ENCODE results near the gene ORM2. TPM values are rescaled to one million over a fixed set of nuclear protein-coding genes. Genes with fewer than 3 reads are reported as not detected.

The ORM2 gene
- polyA plus RNA-seq, 1 of the 3 experiments (the other 2 are of a cell fraction): not detected

- Histone ChIP-seq H3K27ac (ENCODE audit: low read depth in 2 of 2, low read length in 1 of 2) (no peak overlapping the region), H2AFZ (ENCODE audit: low read depth) (no peak overlapping the region), H3K9me3 (no peaks in the 10 kb centered on the region), H3K36me3 (replicated peaks in 1 of 2; ENCODE audit: control insufficient read depth in 1 of 2, insufficient read depth in 2 of 2, low read length in 1 of 2) (peaks cover 0 to 3% of the 10 kb centered on the region in 2 experiments), H3K9ac (no peak overlapping the region), H3F3A (replicated peaks; ENCODE audit: insufficient read depth) (no peaks in the 10 kb centered on the region), H3K9me2 (no peaks in the 10 kb centered on the region), H3K27me3 (ENCODE audit: insufficient read depth) (no peaks in the 10 kb centered on the region), H3K79me2 (ENCODE audit: insufficient read depth) (no peaks in the 10 kb centered on the region), H3K4me3 (ENCODE audit: low read depth in 2 of 2, low read length in 1 of 2) (no peak overlapping the region), H3K4me2 (no peak overlapping the region), H3K4me1 (ENCODE audit: control insufficient read depth in 1 of 2, insufficient read depth in 2 of 2, low read depth in 1 of 2, low read length in 1 of 2) (no peaks in the 10 kb centered on the region), H4K20me1 (ENCODE audit: insufficient read depth) (no peaks in the 10 kb centered on the region)
- CTCF ChIA-PET: no interaction called here
- TF ChIP-seq POLR2AphosphoS5 (IDR thresholded peaks at IDR 0.05; ENCODE audit: low read depth, low read length): no peak
- no peak for TF ChIP-seq NFIC (IDR thresholded peaks at IDR 0.05; ENCODE audit: borderline replicate concordance)
- TF ChIP-seq MEF2A (IDR thresholded peaks at IDR 0.05; ENCODE audit: borderline replicate concordance, low read depth): no peak
- no peak for TF ChIP-seq NRF1 (IDR thresholded peaks at IDR 0.05; ENCODE audit: low read depth, low read length)
- TF ChIP-seq RCOR1 (IDR thresholded peaks at IDR 0.05; ENCODE audit: low read length): no peak
- TF ChIP-seq, protein P1, sequence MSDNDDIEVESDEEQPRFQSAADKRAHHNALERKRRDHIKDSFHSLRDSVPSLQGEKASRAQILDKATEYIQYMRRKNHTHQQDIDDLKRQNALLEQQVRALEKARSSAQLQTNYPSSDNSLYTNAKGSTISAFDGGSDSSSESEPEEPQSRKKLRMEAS (IDR thresholded peaks at IDR 0.05; ENCODE audit: low read depth): no peak
- no peak for TF ChIP-seq RFX5 (IDR thresholded peaks at IDR 0.05; ENCODE audit: low read length)
- TF ChIP-seq FOSL2 (IDR thresholded peaks at IDR 0.05; ENCODE audit: borderline replicate concordance, low read depth): no peak
- POLR2A ChIA-PET: no interaction called here
- no peak for DNase-seq
- WGBS (ENCODE audit: low lambda C conversion rate): 95% methylated on average over 28 of the region's 28 CpGs
These were observed 17.8 kb upstream of the ORM2 start for GRCh38 chr9:114311571-114312512.

GRCh38 chr9:114312513-114312875, 17.2 kb upstream of the ORM2 start:
- H3F3A ChIP-seq (replicated peaks; ENCODE audit: insufficient read depth): no peaks in the 10 kb centered on the region
- DNase-seq: no peak
- H2AFZ ChIP-seq (ENCODE audit: low read depth): no peak overlapping the region
- TF ChIP-seq, protein P2, sequence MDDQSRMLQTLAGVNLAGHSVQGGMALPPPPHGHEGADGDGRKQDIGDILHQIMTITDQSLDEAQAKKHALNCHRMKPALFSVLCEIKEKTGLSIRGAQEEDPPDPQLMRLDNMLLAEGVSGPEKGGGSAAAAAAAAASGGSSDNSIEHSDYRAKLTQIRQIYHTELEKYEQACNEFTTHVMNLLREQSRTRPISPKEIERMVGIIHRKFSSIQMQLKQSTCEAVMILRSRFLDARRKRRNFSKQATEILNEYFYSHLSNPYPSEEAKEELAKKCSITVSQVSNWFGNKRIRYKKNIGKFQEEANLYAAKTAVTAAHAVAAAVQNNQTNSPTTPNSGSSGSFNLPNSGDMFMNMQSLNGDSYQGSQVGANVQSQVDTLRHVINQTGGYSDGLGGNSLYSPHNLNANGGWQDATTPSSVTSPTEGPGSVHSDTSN (IDR thresholded peaks at IDR 0.05): no peak
- TF ChIP-seq TCF12 (IDR thresholded peaks at IDR 0.05) (no peak), TAF1 (IDR thresholded peaks at IDR 0.05; ENCODE audit: borderline replicate concordance, low read depth, low read length) (no peak), SIN3A (IDR thresholded peaks at IDR 0.05; ENCODE audit: borderline replicate concordance, low read depth, low read length) (no peak), USF1 (IDR thresholded peaks at IDR 0.05; ENCODE audit: borderline replicate concordance, low read depth) (no peak), NFIC (IDR thresholded peaks at IDR 0.05; ENCODE audit: borderline replicate concordance) (no peak), FOXM1 (IDR thresholded peaks at IDR 0.05; ENCODE audit: low read depth) (no peak), MXI1 (IDR thresholded peaks at IDR 0.05; ENCODE audit: low read depth, low read length) (no peak), NRF1 (IDR thresholded peaks at IDR 0.05; ENCODE audit: low read depth, low read length) (no peak), USF2 (IDR thresholded peaks at IDR 0.05; ENCODE audit: borderline replicate concordance, low read depth, low read length) (no peak), MEF2A (IDR thresholded peaks at IDR 0.05; ENCODE audit: borderline replicate concordance, low read depth) (no peak)
- H3K79me2 ChIP-seq (ENCODE audit: insufficient read depth): no peaks in the 10 kb centered on the region
- no peak overlapping the region for H3K9ac ChIP-seq
- peaks cover 0 to 3% of the 10 kb centered on the region in 2 experiments for H3K36me3 ChIP-seq (replicated peaks in 1 of 2; ENCODE audit: control insufficient read depth in 1 of 2, insufficient read depth in 2 of 2, low read length in 1 of 2)
- POLR2A ChIA-PET: no interaction called here
- no peaks in the 10 kb centered on the region for H3K9me3 ChIP-seq
- no peaks in the 10 kb centered on the region for H3K9me2 ChIP-seq
- WGBS (ENCODE audit: low lambda C conversion rate): 96% methylated on average over 8 of the region's 8 CpGs
- H3K4me1 ChIP-seq (ENCODE audit: control insufficient read depth in 1 of 2, insufficient read depth in 2 of 2, low read depth in 1 of 2, low read length in 1 of 2): no peaks in the 10 kb centered on the region
- no peak overlapping the region for H3K4me3 ChIP-seq (ENCODE audit: low read depth in 2 of 2, low read length in 1 of 2)
- no peaks in the 10 kb centered on the region for H4K20me1 ChIP-seq (ENCODE audit: insufficient read depth)
- no peak overlapping the region for H3K27ac ChIP-seq (ENCODE audit: low read depth in 2 of 2, low read length in 1 of 2)
- H3K27me3 ChIP-seq (ENCODE audit: insufficient read depth): no peaks in the 10 kb centered on the region
- H3K4me2 ChIP-seq: no peak overlapping the region
- CTCF ChIA-PET: no interaction called here

All from SK-N-SH (cell line).